GM18907 (cell line): Measurements from ENCODE around the gene APOL4.
"Not testable (repeated sequence)": the region's sequence is repeated elsewhere in the genome, so short reads cannot be mapped to it uniquely, and the experiment has no call there.

Source experiments
- ATAC-seq: cut with Tn5 transposase; IDR thresholded peaks from one replicate; pipeline ENCODE4 v1.9.1; 2021; ENCODE audit warnings: mild to moderate bottlenecking, moderate library complexity; ENCODE audit not compliant: unreplicated experiment

The APOL4 gene

DNA sequence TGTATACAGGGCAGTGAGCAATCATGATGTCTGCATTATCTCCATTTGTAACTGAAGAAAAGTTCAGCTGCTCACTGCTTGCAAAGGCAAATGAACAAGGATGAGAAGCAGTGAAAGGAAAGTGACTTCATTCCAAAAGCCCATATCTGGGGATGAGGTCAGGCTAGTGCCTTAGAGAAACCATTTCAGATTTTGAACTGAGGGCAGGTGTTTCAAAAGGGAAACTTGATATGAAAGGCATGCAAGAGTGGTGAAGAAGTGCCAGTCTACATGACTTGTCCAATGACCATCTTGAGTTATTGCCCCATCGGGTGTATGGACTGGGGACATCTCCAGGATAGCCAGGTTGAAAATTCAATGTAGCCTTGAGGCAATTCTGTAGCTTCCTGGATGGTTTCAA lies 7.3 kb upstream of the APOL4 start:
- ATAC-seq = no peak

DNA sequence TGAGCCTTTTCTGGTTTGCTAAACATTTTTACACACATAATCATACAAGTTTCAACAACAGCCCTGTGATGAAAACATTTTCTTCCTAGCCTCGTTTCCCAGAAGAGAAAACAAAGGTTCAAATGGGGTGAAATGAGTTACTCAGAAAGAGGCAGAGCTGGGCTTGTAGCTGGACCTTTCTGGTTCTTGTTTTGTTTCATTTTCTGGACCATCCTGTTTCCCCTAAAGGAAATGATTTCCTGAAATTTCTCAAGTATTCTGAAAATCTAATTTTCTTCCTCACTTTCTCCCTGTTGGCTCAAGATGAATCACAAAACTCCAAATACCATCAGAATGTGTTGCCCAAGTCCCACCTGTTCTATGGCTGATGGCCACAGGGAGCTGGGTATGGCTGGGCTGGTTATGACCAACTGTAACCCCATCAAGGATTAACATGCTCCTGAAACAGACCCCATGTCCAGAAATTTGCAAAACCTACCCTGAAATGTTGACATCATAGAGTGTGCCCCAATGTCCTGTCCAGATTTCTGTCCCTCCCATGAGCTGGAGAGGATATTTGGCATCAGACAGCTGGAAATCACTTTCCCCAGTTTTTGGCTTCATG lies 6.7 kb upstream of the APOL4 start:
- no peak for ATAC-seq

DNA sequence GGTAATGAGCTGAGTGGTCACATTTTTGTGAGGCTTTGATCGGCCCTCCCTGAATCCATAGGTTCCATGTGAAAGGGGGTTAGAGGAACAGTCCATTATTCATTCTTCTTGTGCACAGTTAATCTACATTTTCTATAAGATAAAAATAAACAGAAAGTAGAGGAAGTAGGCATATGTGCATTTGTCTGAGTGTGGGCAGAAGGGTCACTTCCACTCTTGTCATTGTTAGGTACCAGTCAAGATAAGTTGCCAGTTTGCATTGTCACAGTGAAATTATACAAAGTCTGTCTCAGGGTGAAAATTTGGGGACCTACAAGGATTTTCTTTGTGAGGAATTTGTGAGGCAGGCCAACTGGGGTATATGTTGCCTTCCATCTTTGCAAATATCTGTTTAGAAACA lies 4.6 kb upstream of the APOL4 start:
- ATAC-seq = no peak

DNA sequence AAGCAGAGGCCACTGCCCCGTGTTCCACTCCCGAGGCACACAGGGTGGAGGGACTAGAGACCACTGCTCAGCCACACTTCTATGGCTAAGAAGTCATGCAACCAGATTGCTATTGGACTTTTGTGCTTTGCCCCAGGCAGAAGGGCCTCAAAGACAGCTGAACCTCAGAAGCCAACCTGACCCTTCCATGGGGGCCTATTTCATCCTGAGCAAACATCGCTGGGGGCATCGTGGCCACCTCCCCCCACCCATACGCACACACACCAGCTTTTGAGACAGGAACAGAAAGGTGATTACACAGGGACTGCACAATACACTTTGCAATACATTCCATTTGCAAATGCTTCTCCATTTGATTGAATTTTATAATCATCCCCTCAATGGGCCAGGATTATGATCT lies 4.0 kb upstream of the APOL4 start:
- ATAC-seq = not testable (repeated sequence)

DNA sequence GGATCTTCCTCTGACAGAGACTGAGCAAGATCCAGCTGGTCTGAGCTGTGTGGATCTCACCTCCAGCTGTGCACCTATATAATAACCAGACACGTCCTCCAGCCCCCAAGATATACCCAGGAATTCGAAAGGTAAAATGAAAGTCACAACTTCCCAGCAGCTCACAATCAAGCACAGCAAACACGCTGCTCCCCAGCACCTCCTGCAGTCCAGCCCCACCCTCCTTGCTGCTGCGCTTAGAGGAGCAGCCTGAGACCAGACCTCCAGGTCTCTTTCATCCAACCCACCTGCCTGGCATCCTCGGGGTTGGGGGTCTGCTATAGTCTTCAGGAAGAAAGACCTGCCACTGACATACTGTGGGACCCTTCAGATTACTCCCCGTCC lies 3.0 kb upstream of the APOL4 start:
- no peak for ATAC-seq

DNA sequence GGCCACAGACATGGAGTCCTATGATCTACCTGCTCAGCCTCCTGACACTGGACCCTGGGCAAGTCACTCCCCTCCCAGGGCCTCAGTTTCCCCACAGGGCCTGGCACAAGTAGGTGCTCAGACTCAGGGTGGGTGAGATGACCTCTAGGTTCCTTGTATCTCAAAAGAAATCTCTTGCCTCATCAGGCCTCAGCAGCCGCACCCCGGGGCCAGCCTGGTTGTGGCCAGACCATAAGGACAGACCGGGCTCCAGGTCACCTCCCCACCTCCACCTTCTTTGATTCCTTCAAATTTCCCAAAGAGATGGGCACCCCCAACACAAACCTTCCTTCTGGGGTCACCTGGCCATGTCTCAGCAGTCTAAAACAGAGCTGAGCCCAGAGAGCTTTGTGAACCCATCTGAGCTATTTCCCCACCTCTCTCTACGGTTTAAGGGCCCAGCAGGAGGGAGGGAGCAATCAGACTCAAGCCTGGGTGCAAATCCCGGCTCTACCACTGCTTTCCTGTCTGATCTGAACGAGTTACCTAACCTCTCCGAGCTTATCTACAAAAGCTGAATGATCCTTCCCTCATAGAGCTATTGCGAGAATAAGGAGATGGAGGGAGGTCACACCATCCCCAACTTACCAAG lies 2.5 kb upstream of the APOL4 start:
- no peak for ATAC-seq

DNA sequence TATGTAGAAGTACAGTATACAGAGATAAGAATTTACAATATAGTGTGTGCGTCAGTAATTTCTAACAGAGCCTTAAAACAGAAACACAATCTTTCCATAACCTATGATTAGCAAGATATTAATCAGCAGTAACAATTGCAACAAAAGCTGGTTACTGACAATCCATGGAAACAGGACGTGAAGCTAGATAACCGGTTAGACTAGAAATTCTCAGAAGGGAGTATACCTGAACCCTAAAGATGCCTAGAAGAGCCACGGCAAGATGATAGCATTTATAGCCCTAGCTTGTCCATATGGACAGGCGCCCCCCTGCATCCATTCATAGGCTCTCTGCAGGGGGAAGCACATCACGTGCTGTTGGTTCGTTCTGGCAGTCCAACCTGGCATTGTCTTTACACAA lies 1.8 kb upstream of the APOL4 start:
- not testable (repeated sequence) for ATAC-seq

DNA sequence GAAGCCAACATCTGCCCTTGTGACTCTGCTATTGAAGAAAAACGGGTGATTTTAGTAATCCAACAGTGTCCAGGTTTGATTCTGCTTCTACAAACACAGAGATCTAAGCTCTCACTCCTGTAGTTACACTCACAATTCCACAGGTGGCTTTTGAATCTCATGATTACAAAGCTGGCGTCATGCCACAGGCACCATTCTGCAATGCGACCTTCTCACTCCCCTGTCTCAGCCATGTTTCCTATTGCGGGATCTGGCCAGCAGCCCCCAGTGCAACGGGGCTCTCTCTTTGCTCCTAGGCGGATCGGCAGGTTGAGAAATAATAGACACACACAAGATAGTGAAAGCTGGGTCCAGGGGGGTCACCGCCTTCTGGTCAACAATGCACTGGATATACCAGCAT lies 1.3 kb upstream of the APOL4 start:
- not testable (repeated sequence) for ATAC-seq

DNA sequence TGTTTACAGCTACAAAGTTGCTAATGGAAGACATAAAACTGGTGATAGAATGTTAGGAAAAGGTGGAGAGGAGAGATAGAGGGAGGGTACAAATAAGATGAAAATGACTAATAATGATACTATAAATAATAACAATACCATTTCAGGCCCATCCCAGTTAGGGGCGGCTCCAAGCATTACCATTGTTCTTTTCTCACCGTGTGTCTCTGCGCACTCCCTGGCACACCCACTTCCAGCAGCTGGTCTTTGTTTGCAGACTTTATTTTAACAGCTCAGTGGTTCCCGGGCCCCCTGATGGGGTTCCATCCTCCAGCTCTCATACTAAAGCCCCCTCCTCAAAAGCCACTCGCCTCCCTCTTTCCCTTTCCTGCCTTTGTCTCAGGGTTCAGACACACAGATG lies 584 bp downstream of the APOL4 start:
- not testable (repeated sequence) for ATAC-seq

DNA sequence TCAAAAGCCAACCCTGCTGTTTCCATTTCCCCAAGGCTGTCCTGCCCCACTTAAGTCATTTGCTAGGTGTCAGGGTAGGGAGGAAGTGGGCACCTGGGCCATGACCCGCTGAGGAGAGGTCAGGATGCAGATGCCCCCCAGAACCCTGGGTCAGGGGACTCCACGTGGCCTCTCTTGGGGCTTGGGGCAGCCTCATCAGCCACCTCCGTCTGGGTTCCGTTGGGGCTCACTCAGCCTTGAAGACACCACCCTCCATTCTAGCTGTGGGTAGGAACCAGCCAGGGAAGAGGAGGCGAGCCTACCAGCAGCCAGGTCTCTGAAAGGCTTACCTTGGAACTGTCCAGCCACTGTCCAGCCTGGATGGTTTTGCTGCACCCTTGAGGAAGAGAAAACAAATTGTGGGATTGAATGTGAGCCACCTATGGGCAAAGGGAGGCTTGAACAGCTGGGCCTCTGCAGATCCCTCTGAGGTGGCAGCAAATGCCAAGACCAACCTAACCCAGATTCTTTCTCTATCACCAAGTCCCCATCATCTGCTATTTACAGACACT lies 2.5 kb downstream of the APOL4 start:
- ATAC-seq = no peak

DNA sequence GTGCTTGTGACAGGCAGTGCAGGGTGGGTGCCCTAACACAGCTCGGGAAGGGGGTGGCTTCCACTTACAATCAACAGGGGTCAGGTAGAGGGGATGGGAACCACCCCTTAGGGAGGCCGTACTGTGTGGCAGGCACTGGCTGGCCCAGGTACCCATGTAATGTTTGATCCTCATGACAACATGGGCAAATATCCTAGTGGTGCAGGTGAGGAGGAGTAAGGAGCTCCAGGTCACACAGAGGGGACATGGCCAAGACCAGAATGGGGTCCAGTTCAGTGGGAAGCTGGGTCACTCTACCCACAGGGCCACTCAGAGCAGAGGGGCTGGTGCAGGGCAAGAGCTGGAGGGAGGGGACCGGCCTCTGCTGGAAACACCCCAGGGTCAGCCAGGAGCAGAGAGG lies 3.1 kb downstream of the APOL4 start:
- no peak for ATAC-seq

DNA sequence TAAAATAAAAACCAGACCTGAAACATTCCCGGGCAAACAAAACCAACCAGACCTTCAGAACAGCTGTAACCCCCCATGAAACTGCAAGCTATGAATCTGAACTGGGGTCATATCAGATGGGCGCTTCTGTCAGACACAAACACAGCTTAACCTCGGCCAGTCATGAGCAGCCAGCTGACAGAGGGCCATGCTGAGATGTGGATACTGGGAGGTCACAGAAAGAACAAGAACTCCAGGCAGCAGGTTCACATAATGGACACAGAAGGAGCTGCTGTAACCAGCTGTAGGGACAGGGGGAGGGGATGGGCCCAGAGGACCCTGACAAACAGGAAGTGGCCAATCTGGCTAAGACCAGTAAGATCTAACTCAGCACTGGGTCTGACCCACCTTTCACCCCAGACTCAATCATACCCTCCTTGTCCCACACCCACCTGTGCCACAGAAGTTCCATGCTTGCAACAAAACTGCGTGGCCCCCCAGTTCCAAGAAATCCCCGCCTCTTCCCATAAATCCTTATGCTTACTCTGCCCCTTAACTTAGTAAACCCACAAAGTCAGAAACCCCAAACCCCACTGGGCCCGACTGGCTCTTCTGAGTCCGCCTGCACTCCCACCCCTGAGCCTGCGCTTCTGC lies 4.0 kb downstream of the APOL4 start:
- no peak for ATAC-seq

DNA sequence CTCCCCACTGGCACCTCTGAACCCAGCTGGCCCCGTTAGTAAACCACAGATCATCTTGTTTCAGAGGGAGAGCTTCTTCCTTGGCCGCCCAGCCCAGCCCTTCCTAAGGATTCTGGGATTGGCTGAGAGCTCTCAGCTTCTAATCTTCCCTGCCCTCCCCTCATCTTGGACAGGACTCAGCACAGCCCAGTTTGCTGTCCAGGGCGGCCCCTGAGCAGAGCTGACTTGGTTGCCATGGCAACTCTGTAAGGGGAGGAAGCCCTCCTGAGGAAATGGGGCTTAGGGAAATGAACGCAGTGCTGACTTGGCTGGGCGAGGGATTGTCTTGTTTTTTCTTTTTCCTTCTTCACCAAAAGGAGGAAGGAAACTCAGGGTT lies 4.6 kb downstream of the APOL4 start:
- ATAC-seq = no peak

DNA sequence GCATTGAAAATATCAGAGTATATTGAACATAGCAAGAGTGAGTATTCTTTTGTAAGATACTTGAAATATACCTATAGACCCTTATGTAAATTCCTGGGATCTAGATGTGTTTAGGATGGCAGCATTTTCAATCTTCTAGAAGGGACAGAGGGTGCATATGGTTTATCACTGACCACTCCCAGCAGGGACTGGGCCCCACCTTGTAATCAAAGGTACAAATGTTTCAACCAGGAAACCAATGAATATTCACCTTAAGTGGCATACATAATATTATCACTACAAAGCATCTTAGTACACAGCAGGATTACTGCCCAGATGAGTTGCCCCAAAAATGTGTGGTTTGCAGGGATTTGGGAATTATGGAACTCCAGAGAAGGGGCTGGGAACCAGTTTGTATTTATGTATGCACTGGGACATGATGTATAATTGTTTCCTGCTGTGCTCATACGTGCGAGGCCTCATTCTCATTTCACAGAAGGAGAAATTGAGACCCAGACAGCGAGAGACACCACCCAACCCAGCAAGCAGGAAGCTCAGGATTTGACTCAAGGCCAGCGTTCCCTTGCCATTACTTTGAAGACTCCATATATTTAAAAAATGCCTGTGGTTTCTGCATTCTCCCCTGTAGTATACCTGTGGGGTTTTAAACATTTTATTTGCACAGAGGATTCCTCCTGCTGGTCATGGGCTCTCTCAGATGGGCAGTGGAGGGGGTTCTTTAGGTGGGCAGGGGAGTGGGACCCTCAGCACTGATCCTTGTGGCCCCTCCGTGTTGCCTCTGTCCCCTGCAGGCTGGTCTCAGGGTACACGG lies 5.2 kb downstream of the APOL4 start:
- ATAC-seq = no peak

DNA sequence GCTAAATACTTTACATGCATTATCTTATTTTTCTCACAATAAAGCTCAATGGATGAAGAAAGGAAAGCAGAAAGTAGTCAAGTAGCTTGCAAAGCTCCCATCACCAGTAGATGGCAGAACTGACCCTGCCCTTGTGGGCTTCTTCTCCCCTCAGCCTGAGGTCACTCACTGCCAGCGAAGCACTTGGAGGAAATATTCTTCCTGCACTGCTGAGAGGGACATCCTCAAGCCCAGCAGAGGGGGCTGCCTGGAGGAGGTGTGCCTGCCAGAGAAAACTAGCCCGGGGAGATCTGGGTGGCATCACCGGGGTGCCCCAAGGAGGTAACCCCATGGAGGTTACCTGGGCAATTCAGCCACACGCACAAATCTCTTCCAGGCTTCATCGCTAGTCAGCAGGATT lies 6.6 kb downstream of the APOL4 start:
- no peak for ATAC-seq

DNA sequence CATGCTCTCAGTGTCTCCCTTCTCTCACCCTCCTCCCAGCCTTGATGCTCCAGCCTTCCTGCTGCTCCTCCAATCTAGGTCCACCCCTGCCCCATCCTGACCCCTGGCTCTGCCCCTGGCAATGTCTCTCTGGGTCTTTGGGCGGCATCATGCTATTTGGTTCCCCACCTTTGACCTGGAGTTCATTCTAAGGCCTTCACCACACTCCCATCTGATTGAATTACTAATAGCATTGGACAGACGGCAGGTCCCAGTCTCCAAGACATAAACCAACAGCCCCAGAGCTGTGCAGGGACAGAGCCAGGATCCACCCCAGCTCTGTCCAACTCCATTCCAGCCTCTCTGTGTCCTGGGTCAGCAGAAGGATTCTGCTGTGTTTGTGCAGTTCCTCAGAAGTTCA lies 7.2 kb downstream of the APOL4 start:
- no peak for ATAC-seq

DNA sequence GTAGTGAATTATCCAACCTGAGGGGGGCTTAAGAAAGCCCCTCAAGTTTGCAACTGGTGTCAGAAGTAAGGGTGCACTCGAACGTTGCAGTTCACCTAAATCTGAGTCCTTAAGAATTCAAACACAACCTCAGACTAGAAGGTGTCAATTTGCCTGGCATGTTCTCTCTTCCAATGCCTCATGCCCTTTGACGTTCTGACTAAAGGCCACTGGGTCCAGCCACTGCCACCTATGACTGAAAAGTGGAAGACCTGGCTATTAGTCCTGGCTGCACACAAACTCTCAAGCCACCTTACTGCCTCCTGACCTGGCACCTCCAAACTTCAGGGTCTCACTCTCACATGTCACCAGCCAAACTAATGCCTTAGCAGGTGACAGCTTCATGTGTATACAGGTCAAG lies 8.0 kb downstream of the APOL4 start:
- no peak for ATAC-seq

DNA sequence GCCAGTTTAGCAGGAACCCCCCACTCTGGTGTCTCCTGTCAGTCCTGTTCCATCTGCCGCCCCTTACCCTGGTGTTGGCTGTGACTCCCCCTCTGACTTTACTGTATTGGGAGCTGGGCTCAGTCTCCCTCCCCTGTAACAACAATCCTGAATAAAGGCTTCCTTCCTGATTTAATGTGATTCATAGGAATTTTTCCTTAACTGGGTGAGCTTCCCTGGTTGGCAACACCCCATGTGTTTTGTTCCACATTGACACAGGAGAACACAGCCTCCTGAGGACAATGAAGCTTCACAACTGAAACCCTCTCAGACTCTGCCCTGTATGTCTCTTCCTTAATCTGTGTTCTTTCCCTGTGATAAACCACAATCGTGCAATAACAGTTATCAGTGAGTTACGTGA lies 8.4 kb downstream of the APOL4 start:
- no peak for ATAC-seq

DNA sequence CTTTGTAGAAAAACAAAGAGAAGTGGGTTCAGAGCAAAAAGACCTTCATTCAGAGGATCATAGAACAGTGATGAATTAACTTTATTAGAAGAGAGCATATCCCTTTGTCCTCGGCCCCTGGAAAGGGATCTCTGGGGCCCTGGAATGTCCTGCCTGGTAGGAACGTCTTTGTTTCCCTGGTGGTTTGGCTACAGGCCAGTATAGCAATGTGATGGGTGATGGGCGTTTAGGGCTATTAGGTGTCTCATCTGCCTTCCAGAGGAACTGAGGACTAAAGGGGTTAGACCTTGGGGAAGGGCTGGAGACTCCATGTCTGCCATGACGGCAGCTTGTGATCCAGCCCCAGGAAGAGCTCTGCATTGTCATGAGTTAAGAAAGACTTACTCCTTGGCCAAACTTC lies 9.1 kb downstream of the APOL4 start:
- ATAC-seq = no peak

DNA sequence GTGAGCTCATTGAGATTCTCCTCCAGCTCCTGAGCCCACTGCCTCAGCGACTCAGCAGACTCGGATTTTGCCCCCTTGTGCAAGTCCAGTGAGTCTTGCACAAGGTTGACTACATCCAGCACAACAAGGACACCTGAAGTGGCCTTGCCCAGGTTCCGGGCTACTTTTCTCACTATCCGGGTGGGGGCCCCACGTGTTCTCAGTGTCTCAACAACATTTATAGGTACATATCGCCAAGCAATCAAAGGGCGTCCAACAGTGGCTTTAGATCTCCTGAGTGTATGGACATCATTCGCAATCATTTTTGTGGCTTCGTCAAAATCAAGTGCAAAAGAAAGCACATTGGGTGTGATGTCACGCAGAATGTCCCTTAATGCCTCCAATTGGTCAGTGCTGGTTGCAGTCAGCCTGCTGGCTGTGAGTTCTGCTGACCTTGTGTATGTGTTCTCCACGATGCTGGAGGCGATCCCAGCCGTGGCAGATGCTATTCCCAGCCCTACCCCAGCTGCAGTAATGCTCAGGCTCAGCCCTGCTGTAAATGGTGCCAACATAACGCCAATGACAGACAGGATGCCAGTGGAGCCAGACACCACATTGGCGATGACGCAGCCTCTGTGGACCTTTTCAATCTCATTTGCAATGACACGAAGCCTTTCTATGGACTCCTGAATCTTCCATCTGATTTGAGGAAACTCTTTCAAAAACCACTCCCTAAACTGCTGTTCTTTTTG lies 10.3 kb downstream of the APOL4 start:
- ATAC-seq = no peak

DNA sequence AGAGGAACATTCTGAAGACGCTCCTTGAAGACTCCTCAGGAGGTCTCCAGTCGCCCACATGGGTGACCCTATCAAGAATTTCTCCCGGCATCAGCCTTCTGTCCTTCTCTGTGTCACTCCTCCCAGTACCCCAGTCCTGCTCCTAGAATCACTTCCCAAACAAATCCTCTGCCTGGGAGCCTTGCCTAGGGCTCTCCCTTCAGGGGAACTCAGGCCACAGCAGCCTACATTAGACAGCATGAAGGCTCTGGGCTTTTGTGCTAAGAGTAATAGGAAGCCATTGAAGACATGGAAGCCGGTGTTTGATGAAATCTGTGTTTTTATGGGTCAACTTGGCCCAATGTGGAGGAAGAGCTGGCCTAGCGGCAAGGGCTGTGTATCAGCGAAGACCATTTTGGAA lies 13.7 kb downstream of the APOL4 start:
- not testable (repeated sequence) for ATAC-seq
